Left ventricle myocardium inferior (tissue), 1 donor: ENCODE results near the gene UBQLN2. TPM values are rescaled to one million over a fixed set of nuclear protein-coding genes. Genes with fewer than 3 reads are reported as not detected.

Source experiments
- DNase-seq: peaks from one replicate; pipeline ENCODE4 v3.0.0-alpha.2; 2020
- H3K27ac ChIP-seq: fragments of 200-600 bp; replicated peaks from 2 replicates; pipeline ENCODE4 v1.8.0; 2021
- H3K27me3 ChIP-seq: fragments of 200-600 bp; 2 replicates; pipeline ENCODE4 v1.8.0; 2021; ENCODE audit warnings: low read depth
- H3K36me3 ChIP-seq: fragments of 200-600 bp; 2 replicates; pipeline ENCODE4 v1.8.0; 2021
- H3K4me1 ChIP-seq: fragments of 200-600 bp; 2 replicates; pipeline ENCODE4 v1.8.0; 2021
- H3K4me3 ChIP-seq: fragments of 200-600 bp; 2 replicates; pipeline ENCODE4 v1.8.0; 2021; ENCODE audit warnings: mild to moderate bottlenecking, moderate library complexity
- H3K9me3 ChIP-seq: fragments of 200-600 bp; replicated peaks from 2 replicates; pipeline ENCODE4 v1.8.0; 2021
- intact Hi-C: fragments of 100-400 bp; cut with micrococcal nuclease; formaldehyde crosslinking; loops from one replicate; pipeline ENCODE4 v1.11.0; 2022
- total RNA-seq: library from RNA; stranded (reverse); fragmentation: NEBNext Ultra II Directional; extraction: Animal tissue kit (Norgen Biotek cat#: 25700); gene quantifications from one replicate; pipeline ENCODE4 v1.2.1, GENCODE V29; 2021
- TF ChIP-seq, protein P1 (sequence below): fragments of 200-600 bp; IDR thresholded peaks from 2 replicates; pipeline ENCODE4 v1.8.0; 2021; ENCODE audit warnings: antibody characterized with exemption, mild to moderate bottlenecking, borderline replicate concordance
- donor health status: DM: no; HTN: yes; CAD: no; lungs with severe emphysema.

UBQLN2 gene
- total RNA-seq, 1 donor from 2014 or later: 34.5 TPM

- no peaks in the 10 kb centered on the region for H3K9me3 ChIP-seq
- TF ChIP-seq, protein P1, sequence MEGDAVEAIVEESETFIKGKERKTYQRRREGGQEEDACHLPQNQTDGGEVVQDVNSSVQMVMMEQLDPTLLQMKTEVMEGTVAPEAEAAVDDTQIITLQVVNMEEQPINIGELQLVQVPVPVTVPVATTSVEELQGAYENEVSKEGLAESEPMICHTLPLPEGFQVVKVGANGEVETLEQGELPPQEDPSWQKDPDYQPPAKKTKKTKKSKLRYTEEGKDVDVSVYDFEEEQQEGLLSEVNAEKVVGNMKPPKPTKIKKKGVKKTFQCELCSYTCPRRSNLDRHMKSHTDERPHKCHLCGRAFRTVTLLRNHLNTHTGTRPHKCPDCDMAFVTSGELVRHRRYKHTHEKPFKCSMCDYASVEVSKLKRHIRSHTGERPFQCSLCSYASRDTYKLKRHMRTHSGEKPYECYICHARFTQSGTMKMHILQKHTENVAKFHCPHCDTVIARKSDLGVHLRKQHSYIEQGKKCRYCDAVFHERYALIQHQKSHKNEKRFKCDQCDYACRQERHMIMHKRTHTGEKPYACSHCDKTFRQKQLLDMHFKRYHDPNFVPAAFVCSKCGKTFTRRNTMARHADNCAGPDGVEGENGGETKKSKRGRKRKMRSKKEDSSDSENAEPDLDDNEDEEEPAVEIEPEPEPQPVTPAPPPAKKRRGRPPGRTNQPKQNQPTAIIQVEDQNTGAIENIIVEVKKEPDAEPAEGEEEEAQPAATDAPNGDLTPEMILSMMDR: no peak
- H3K27me3 ChIP-seq: no peaks in the 10 kb centered on the region
- DNase-seq: no peak
- H3K27ac ChIP-seq: no peak overlapping the region
- no peaks in the 10 kb centered on the region for H3K36me3 ChIP-seq
- intact Hi-C loops: no loop called here
- no peaks in the 10 kb centered on the region for H3K4me1 ChIP-seq
- H3K4me3 ChIP-seq: no peak overlapping the region
Measured at GRCh38 chrX:56615282-56615681, 51.9 kb downstream of the UBQLN2 start.

Other genes starting within 250 kb of the UBQLN2 start
- 26.5 TPM for gene NBDY, start 165.6 kb downstream of the UBQLN2 start, total RNA-seq